Measurements from ENCODE around the gene ROPN1.
"Not testable (repeated sequence)": the region's sequence is repeated elsewhere in the genome, so short reads cannot be mapped to it uniquely, and the experiment has no call there.

The ROPN1 gene

DNA sequence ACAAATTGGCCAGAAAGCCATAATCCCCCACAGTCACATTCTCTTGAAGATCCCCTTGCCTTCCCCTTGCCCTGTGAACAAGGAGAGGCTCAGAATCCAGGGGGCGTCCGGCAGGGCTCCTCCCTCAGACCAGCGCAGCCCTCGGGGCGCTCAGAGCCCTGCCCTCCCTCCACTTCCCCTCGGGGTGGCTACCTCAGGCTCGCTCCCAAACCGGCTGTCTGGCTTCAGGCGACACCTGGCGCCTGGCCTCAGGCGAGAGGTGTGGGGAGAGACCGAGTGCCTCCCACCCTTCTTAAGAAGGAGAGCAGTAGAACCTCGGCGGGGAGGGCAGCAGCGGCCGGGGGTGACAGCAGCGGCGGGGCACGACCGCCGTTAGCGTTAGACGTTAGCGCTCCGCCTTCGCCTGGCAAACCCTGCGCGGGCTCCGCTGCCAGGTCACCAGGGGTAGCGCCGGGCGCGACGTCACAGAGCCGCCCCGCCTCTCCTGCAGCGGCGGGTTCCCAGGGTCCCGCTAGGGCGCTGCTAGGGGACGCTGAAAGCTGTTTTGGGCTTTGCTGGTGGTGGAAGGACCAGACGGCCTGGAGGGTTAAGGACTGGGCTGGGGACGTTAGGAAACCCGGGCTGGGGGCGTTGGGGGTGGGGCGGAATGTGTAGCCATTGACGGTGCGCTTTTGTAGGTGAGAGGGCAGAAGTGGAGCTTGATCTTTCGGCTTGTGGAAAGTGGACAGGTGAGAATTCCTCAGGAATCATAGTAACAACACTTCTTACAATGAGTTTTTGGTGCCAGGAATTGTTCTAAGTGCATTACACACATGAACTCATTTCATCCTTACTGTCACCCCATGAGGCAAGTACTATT, at the start of gene ROPN1:
ROPN1 (minus strand) TSS at position 395 of the 859 bp plus-strand sequence. CDS start 11,643 bp downstream, outside the sequence.
- not testable (repeated sequence) for H3F3A ChIP-seq (ENCODE audit: insufficient read depth); H3K79me2 ChIP-seq (ENCODE audit: insufficient read depth, low read length); H3K9ac ChIP-seq (ENCODE audit: low read length); H3K9me3 ChIP-seq (ENCODE audit: insufficient read depth, low read length); H3K9me2 ChIP-seq (replicated peaks; ENCODE audit: insufficient read depth, low read length); H3K4me3 ChIP-seq (ENCODE audit: insufficient read depth, low read length, poor library complexity, severe bottlenecking); H2AFZ ChIP-seq (ENCODE audit: low read depth, low read length, severe bottlenecking); H3K27me3 ChIP-seq (ENCODE audit: low read length); H3K36me3 ChIP-seq (ENCODE audit: low read length); H3K4me2 ChIP-seq (ENCODE audit: low read depth, low read length, poor library complexity, severe bottlenecking); H3K27ac ChIP-seq (ENCODE audit: low read depth, low read length); H4K20me1 ChIP-seq (ENCODE audit: low read depth, low read length)

GRCh38 chr3:124041553-124041952, 49.6 kb upstream of the ROPN1 start:
- Histone ChIP-seq H3K4me2 (ENCODE audit: low read depth, low read length, poor library complexity, severe bottlenecking) (no peak overlapping the region), H4K20me1 (ENCODE audit: low read depth, low read length) (no peaks in the 10 kb centered on the region), H3K9ac (ENCODE audit: low read length) (no peak overlapping the region), H3K9me2 (replicated peaks; ENCODE audit: insufficient read depth, low read length) (no peaks in the 10 kb centered on the region), H2AFZ (ENCODE audit: low read depth, low read length, severe bottlenecking) (no peak overlapping the region), H3K27ac (ENCODE audit: low read depth, low read length) (no peak overlapping the region), H3K4me3 (ENCODE audit: insufficient read depth, low read length, poor library complexity, severe bottlenecking) (no peak overlapping the region), H3K36me3 (ENCODE audit: low read length) (no peaks in the 10 kb centered on the region), H3K9me3 (ENCODE audit: insufficient read depth, low read length) (no peaks in the 10 kb centered on the region), H3K27me3 (ENCODE audit: low read length) (0 out of 2 replicates have a peak, but pooled peaks cover 6% of the 10 kb centered on the region), H3F3A (ENCODE audit: insufficient read depth) (no peaks in the 10 kb centered on the region), H3K79me2 (ENCODE audit: insufficient read depth, low read length) (no peaks in the 10 kb centered on the region)
- no peak for TF ChIP-seq EZH2phosphoT487 (conservative IDR thresholded peaks at IDR 0.05; ENCODE audit: low read length)
- TF ChIP-seq, protein P1, sequence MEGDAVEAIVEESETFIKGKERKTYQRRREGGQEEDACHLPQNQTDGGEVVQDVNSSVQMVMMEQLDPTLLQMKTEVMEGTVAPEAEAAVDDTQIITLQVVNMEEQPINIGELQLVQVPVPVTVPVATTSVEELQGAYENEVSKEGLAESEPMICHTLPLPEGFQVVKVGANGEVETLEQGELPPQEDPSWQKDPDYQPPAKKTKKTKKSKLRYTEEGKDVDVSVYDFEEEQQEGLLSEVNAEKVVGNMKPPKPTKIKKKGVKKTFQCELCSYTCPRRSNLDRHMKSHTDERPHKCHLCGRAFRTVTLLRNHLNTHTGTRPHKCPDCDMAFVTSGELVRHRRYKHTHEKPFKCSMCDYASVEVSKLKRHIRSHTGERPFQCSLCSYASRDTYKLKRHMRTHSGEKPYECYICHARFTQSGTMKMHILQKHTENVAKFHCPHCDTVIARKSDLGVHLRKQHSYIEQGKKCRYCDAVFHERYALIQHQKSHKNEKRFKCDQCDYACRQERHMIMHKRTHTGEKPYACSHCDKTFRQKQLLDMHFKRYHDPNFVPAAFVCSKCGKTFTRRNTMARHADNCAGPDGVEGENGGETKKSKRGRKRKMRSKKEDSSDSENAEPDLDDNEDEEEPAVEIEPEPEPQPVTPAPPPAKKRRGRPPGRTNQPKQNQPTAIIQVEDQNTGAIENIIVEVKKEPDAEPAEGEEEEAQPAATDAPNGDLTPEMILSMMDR (IDR thresholded peaks at IDR 0.05; ENCODE audit: insufficient read depth, low read length, poor library complexity, severe bottlenecking) = no peak

DNA sequence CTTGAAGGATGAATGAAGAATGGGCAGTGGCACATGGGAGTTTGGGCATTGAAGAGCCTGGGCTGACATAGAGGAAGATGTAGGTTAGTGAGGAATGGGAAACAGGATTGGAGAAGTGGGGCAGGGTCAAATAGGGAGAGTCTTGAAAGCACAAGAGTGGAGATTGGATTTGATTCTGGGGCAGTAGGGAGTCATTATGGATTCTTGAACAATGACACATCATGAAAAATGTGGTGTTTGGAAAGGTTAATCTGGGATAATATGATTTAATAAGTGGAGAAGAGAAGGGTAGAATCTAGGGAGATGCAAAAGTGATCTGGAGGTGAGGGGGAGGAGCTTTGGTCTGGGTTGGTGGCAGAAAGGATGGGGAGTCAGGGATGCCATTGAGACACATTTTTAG, 45.4 kb upstream of the ROPN1 start:
- no peaks in the 10 kb centered on the region for H4K20me1 ChIP-seq (ENCODE audit: low read depth, low read length)
- H3K4me3 ChIP-seq (ENCODE audit: insufficient read depth, low read length, poor library complexity, severe bottlenecking) = no peak overlapping the region
- H3K79me2 ChIP-seq (ENCODE audit: insufficient read depth, low read length) = no peaks in the 10 kb centered on the region
- no peaks in the 10 kb centered on the region for H3K27me3 ChIP-seq (ENCODE audit: low read length)
- H3F3A ChIP-seq (ENCODE audit: insufficient read depth) = no peaks in the 10 kb centered on the region
- H3K9me3 ChIP-seq (ENCODE audit: insufficient read depth, low read length) = no peaks in the 10 kb centered on the region
- H3K36me3 ChIP-seq (ENCODE audit: low read length) = no peaks in the 10 kb centered on the region
- no peak overlapping the region for H3K27ac ChIP-seq (ENCODE audit: low read depth, low read length)
- H2AFZ ChIP-seq (ENCODE audit: low read depth, low read length, severe bottlenecking) = no peak overlapping the region
- no peaks in the 10 kb centered on the region for H3K9me2 ChIP-seq (replicated peaks; ENCODE audit: insufficient read depth, low read length)
- H3K4me2 ChIP-seq (ENCODE audit: low read depth, low read length, poor library complexity, severe bottlenecking) = no peak overlapping the region
- TF ChIP-seq, protein P1 (IDR thresholded peaks at IDR 0.05; ENCODE audit: insufficient read depth, low read length, poor library complexity, severe bottlenecking) = no peak
- TF ChIP-seq EZH2phosphoT487 (conservative IDR thresholded peaks at IDR 0.05; ENCODE audit: low read length) = no peak
- no peak overlapping the region for H3K9ac ChIP-seq (ENCODE audit: low read length)

DNA sequence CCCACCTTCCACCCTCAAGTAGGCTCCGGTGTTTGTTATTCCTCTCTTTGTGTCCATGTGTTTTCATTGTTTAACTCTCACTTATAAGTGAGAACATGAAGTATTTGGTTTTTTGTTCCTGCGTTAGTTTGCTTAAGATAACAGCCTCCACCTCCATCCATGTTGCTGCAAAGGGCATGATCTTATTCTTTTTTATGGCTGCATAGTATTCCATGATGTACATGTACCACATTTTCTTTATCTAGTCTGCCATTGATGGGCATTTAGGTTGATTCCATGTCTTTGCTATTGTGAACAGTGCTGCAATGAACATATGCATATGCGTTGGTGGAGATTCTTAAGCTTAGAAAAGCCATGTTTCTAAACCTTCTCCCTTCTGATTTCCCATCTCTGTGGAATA, 44.3 kb upstream of the ROPN1 start:
- H4K20me1 ChIP-seq (ENCODE audit: low read depth, low read length); H3K27me3 ChIP-seq (ENCODE audit: low read length); H3K27ac ChIP-seq (ENCODE audit: low read depth, low read length); H3K9me2 ChIP-seq (replicated peaks; ENCODE audit: insufficient read depth, low read length); H3K9ac ChIP-seq (ENCODE audit: low read length); H3K9me3 ChIP-seq (ENCODE audit: insufficient read depth, low read length); H2AFZ ChIP-seq (ENCODE audit: low read depth, low read length, severe bottlenecking); H3K4me3 ChIP-seq (ENCODE audit: insufficient read depth, low read length, poor library complexity, severe bottlenecking); H3K79me2 ChIP-seq (ENCODE audit: insufficient read depth, low read length); H3K4me2 ChIP-seq (ENCODE audit: low read depth, low read length, poor library complexity, severe bottlenecking); H3F3A ChIP-seq (ENCODE audit: insufficient read depth); H3K36me3 ChIP-seq (ENCODE audit: low read length): not testable (repeated sequence)
